K562 (cell line): ENCODE measurements around the gene EML3. TPM values are rescaled to one million over a fixed set of nuclear protein-coding genes. Genes with fewer than 3 reads are reported as not detected.

Source experiments
- ATF1 ChIP-seq, 2 experiments: fragments of 450-650 bp in 1 of 2; IDR thresholded peaks; 2 replicates each; pipeline ENCODE4 v1.6.1; 2016; ENCODE audit warnings: missing compliant biosample characterization in 1 of 2, missing genetic modification characterization in 1 of 2
- DMBX1 ChIP-seq: fragments of 250-450 bp; sonication (Bioruptor Pico); IDR thresholded peaks from 2 replicates; pipeline ENCODE4 v1.8.0; 2022; ENCODE audit warnings: inconsistent platforms, mild to moderate bottlenecking, moderate library complexity, borderline replicate concordance
- ETV1 ChIP-seq: fragments of 450-650 bp; conservative IDR thresholded peaks from 2 replicates; pipeline ENCODE4 v1.6.1; 2016; ENCODE audit warnings: missing genetic modification characterization, control low read depth, low read depth, missing compliant biosample characterization
- ETV6 ChIP-seq, 3 experiments: fragments of 150-350 bp in 1 of 3; sonication (generic) in 1 of 3; formaldehyde crosslinking in 1 of 3; IDR thresholded peaks; 2 replicates each; pipeline versions ENCODE4 v1.6.1 to v1.8.0; 2014 to 2022; ENCODE audit warnings: borderline replicate concordance in 2 of 3, low read depth in 2 of 3, antibody characterized with exemption in 1 of 3, low read length in 1 of 3, mild to moderate bottlenecking in 1 of 3, missing genetic modification reagents in 1 of 3
- FOXA3 ChIP-seq, 2 experiments: fragments of 450-650 bp in 1 of 2; sonication (generic) in 1 of 2; formaldehyde crosslinking; IDR thresholded peaks in 1 of 2; conservative IDR thresholded peaks in 1 of 2; 2 replicates each; pipeline versions ENCODE4 v1.4.0 to v1.8.0; 2020 to 2022; ENCODE audit warnings: mild to moderate bottlenecking in 2 of 2, missing genetic modification reagents in 1 of 2
- GATAD2A ChIP-seq: fragments of 450-650 bp; IDR thresholded peaks from 2 replicates; pipeline ENCODE4 v1.6.1; 2017
- NFIC ChIP-seq: fragments of 450-650 bp; IDR thresholded peaks from 2 replicates; pipeline ENCODE4 v1.6.1; 2017; ENCODE audit warnings: mild to moderate bottlenecking, inconsistent platforms
- NR1H2 ChIP-seq: sonication (generic); formaldehyde crosslinking; IDR thresholded peaks from 2 replicates; pipeline ENCODE4 v1.4.0; 2020; ENCODE audit warnings: mild to moderate bottlenecking, missing genetic modification reagents
- PHB ChIP-seq: fragments of 250-450 bp; sonication (Bioruptor Pico); IDR thresholded peaks from 2 replicates; pipeline ENCODE4 v1.5.0; 2021
- RBFOX2 ChIP-seq: fragments of 200-400 bp; formaldehyde crosslinking; IDR thresholded peaks from 2 replicates; pipeline ENCODE4 v1.6.1; 2017; ENCODE audit warnings: low read depth, mild to moderate bottlenecking, low read length, moderate library complexity
- RFX1 ChIP-seq: fragments of 450-650 bp; IDR thresholded peaks from 2 replicates; pipeline ENCODE4 v1.6.1; 2016; ENCODE audit warnings: mild to moderate bottlenecking, moderate library complexity
- RNF2 ChIP-seq: sonication (generic); IDR thresholded peaks from 2 replicates; pipeline ENCODE4 v1.6.1; 2016
- SP1 ChIP-seq: sonication (generic); formaldehyde crosslinking; IDR thresholded peaks from 2 replicates; pipeline ENCODE4 v1.8.1; 2022; ENCODE audit warnings: mild to moderate bottlenecking, missing genetic modification reagents
- TOE1 ChIP-seq, 2 experiments: fragments of 450-650 bp in 1 of 2; sonication (generic) in 1 of 2; formaldehyde crosslinking in 1 of 2; IDR thresholded peaks; 2 replicates each; pipeline versions ENCODE4 v1.7.1 to v1.8.0; 2016 to 2022; ENCODE audit warnings: borderline replicate concordance in 2 of 2, mild to moderate bottlenecking in 2 of 2, antibody characterized with exemption in 1 of 2, inconsistent platforms in 1 of 2, low read depth in 1 of 2, missing genetic modification reagents in 1 of 2, moderate library complexity in 1 of 2
- ZFX ChIP-seq: sonication (generic); formaldehyde crosslinking; IDR thresholded peaks from 2 replicates; pipeline ENCODE4 v1.8.0; 2022; ENCODE audit warnings: mild to moderate bottlenecking, missing genetic modification reagents, moderate library complexity
- ZNF184 ChIP-seq: sonication (generic); formaldehyde crosslinking; IDR thresholded peaks from 2 replicates; pipeline ENCODE4 v1.5.0; 2020; ENCODE audit warnings: missing genetic modification reagents
- ZNF311 ChIP-seq: fragments of 250-450 bp; sonication (Bioruptor Pico); IDR thresholded peaks from 2 replicates; pipeline ENCODE4 v1.4.0; 2020; ENCODE audit warnings: mild to moderate bottlenecking, moderate library complexity
- ZNF445 ChIP-seq: fragments of 250-450 bp; sonication (Bioruptor Pico); IDR thresholded peaks from 2 replicates; pipeline ENCODE4 v1.4.0; 2020; ENCODE audit warnings: low read depth, mild to moderate bottlenecking, moderate library complexity
- polyA plus RNA-seq, 8 experiments: library from polyadenylated mRNA; depleted of rRNA in 4 of 8; stranded (reverse) in 5 of 8; unstranded in 3 of 8; fragments of >200 nt; fragmentation: Nextera tagmentation in 2 of 8; fragmentation: Illumina TruSeq in 1 of 8; extraction: Ambion mirVana in 2 of 8; extraction: Trizol in 1 of 8; gene quantifications; 2 replicates each; pipeline versions ENCODE4 v1.2.1 to v1.2.3, GENCODE V29; 2011 to 2014; ENCODE audit warnings: inconsistent platforms in 1 of 8, missing spikeins in 1 of 8
- total RNA-seq, 7 experiments: library from RNA; depleted of rRNA in 6 of 7; stranded (reverse); fragments of >200 nt in 6 of 7; fragmentation: Illumina TruSeq in 2 of 7; extraction: Trizol in 2 of 7; gene quantifications; 2 replicates each; pipeline versions ENCODE4 v1.2.1 to v1.2.3, GENCODE V29; 2011 to 2021; ENCODE audit warnings: low replicate concordance in 1 of 7
- TF ChIP-seq, protein P1 (sequence below): fragments of 200-800 bp; sonication (Bioruptor generic); IDR thresholded peaks from 2 replicates; pipeline ENCODE4 v1.6.1; 2017; ENCODE audit warnings: missing genetic modification characterization, missing compliant biosample characterization
- TF ChIP-seq, protein P2 (sequence below): fragments of 450-650 bp; IDR thresholded peaks from 2 replicates; pipeline ENCODE4 v1.6.1; 2016; ENCODE audit warnings: borderline replicate concordance
- TF ChIP-seq, protein P3 (sequence below): sonication (generic); formaldehyde crosslinking; IDR thresholded peaks from 2 replicates; pipeline ENCODE4 v1.9.0; 2022; ENCODE audit warnings: mild to moderate bottlenecking, missing genetic modification reagents

EML3 gene
- total and polyA plus RNA-seq, 9 of the 15 experiments (the other 6 are each of a cell fraction or from before 2014, with no cell fraction given) = 0.32 to 90.5 (median 26.4) TPM

DNA sequence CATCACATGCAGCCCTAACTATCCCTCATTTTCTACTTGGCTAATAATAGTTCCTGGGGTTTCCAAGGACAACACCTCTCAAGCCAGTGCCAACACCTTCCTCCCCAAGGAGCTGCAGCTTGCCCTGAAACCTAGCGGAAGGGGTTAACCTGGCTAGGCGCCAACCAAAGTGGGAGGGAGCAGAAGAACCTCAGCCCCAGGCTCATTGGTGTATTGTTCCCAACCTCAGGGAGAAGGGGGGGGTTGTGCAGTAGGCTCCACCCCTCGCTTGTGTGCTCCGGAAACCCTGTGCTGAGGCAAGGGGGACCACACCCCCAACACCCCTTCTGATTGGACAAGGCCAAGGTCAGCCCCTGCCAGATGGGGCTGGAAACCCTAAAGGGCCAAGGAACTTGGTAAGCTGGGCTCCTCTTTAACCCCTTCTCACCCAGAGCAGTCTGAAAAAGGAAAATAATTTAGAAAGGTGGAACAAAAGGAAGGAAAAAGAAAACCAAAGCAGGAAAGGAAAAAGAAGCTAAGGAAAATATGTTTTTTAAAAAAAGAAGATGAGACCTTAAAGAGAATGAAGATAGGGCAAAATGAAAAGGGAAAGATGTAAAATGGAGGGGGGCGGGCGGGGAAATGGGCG is 13.4 kb downstream of the EML3 start (continued):
- TF ChIP-seq, protein P1, sequence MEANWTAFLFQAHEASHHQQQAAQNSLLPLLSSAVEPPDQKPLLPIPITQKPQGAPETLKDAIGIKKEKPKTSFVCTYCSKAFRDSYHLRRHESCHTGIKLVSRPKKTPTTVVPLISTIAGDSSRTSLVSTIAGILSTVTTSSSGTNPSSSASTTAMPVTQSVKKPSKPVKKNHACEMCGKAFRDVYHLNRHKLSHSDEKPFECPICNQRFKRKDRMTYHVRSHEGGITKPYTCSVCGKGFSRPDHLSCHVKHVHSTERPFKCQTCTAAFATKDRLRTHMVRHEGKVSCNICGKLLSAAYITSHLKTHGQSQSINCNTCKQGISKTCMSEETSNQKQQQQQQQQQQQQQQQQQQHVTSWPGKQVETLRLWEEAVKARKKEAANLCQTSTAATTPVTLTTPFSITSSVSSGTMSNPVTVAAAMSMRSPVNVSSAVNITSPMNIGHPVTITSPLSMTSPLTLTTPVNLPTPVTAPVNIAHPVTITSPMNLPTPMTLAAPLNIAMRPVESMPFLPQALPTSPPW (CRISPR knock-in tag) = peak; percentile 99
- TF ChIP-seq TOE1 (IDR thresholded peaks at IDR 0.05; ENCODE audit: borderline replicate concordance) (peak; percentile 89), TOE1 (CRISPR knock-in tag; IDR thresholded peaks at IDR 0.05; ENCODE audit: borderline replicate concordance, low read depth) (no peak), ETV6 (IDR thresholded peaks at IDR 0.05; ENCODE audit: borderline replicate concordance in 1 of 2, low read depth in 2 of 2, low read length in 1 of 2) (no peak), ETV6 (CRISPR knock-in tag; IDR thresholded peaks at IDR 0.05; ENCODE audit: borderline replicate concordance) (no peak), ZFX (CRISPR knock-in tag) (no peak), ETV1 (tag) (peak; percentile 67), FOXA3 (CRISPR knock-in tag; conservative IDR thresholded peaks at IDR 0.05 in 1 of 2, IDR thresholded peaks at IDR 0.05 in 1 of 2) (no peak), RNF2 (peak; percentile 67; the same call in 1 of the 2 replicates), ZNF445 (CRISPR knock-in tag) (no peak), DMBX1 (CRISPR knock-in tag) (no peak), NFIC (peak; percentile 100), NR1H2 (no peak), ZNF184 (CRISPR knock-in tag) (no peak), ATF1 (CRISPR knock-in tag; IDR thresholded peaks at IDR 0.05) (no peak), ATF1 (tag; IDR thresholded peaks at IDR 0.05) (peak; percentile 66), PHB (CRISPR knock-in tag) (no peak), ZNF311 (CRISPR knock-in tag) (no peak), GATAD2A (no peak), RFX1 (no peak), SP1 (peak; percentile 78), RBFOX2 (peak; percentile 70)
- TF ChIP-seq, protein P2, sequence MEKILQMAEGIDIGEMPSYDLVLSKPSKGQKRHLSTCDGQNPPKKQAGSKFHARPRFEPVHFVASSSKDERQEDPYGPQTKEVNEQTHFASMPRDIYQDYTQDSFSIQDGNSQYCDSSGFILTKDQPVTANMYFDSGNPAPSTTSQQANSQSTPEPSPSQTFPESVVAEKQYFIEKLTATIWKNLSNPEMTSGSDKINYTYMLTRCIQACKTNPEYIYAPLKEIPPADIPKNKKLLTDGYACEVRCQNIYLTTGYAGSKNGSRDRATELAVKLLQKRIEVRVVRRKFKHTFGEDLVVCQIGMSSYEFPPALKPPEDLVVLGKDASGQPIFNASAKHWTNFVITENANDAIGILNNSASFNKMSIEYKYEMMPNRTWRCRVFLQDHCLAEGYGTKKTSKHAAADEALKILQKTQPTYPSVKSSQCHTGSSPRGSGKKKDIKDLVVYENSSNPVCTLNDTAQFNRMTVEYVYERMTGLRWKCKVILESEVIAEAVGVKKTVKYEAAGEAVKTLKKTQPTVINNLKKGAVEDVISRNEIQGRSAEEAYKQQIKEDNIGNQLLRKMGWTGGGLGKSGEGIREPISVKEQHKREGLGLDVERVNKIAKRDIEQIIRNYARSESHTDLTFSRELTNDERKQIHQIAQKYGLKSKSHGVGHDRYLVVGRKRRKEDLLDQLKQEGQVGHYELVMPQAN = no peak; the same call in 1 of the 2 replicates
- TF ChIP-seq, protein P3, sequence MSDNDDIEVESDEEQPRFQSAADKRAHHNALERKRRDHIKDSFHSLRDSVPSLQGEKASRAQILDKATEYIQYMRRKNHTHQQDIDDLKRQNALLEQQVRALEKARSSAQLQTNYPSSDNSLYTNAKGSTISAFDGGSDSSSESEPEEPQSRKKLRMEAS (CRISPR knock-in tag) = no peak; the same call in 1 of the 2 replicates
